H54 (cell line): ENCODE results near the gene NRBP1.

ENCODE experiments used
- DNase-seq: peaks from one replicate; pipeline ENCODE4 v3.0.0; 2011; ENCODE audit warnings: low spot score, mixed read lengths; ENCODE audit not compliant: insufficient read length
- FAIRE-seq: peaks from 3 replicates; lab custom pipeline; 2011; peaks lifted over from hg19 to GRCh38; lab: Jason Lieb, UNC
- POLR2A ChIP-seq: IDR thresholded peaks from 2 replicates; pipeline ENCODE4 v1.6.1; 2011; ENCODE audit warnings: low read depth, mild to moderate bottlenecking, low read length

Gene NRBP1

GRCh38 chr2:27428213-27428977 lies at the start of gene NRBP1:
Gene NRBP1, plus strand, starts transcription at chr2:27428631. Its CDS starts 4,643 bp downstream, at chr2:27433274.
- FAIRE-seq, result peak; percentile 78

GRCh38 chr2:27378809-27379290 lies 49.6 kb upstream of the NRBP1 start:
- DNase-seq, result no peak
- no peak for FAIRE-seq
- TF ChIP-seq POLR2A, result no peak

More at GRCh38 chr2:27428213-27428977, at the start of gene NRBP1:
- DNase-seq, result peak; percentile 92
- TF ChIP-seq POLR2A, result peak; percentile 74

GRCh38 chr2:27379383-27379835 lies 49.0 kb upstream of the NRBP1 start:
- FAIRE-seq, result no peak
- TF ChIP-seq POLR2A, result no peak
- DNase-seq, result no peak

GRCh38 chr2:27379836-27380625 lies 48.4 kb upstream of the NRBP1 start:
- no peak for TF ChIP-seq POLR2A
- FAIRE-seq, result no peak
- no peak for DNase-seq

GRCh38 chr2:27380626-27381545 lies 47.5 kb upstream of the NRBP1 start, which contains the start of gene ZNF513:
Gene ZNF513, minus strand, starts transcription at chr2:27380734. Its CDS starts 208 bp downstream, at chr2:27380526.
- FAIRE-seq (no peak), DNase-seq (peak; percentile 32)
- TF ChIP-seq POLR2A, result no peak

GRCh38 chr2:27381577-27382181 lies 46.8 kb upstream of the NRBP1 start:
- no peak for TF ChIP-seq POLR2A
- DNase-seq, result no peak
- FAIRE-seq, result no peak

- FAIRE-seq, result no peak
- no peak for TF ChIP-seq POLR2A
These were observed 37.4 kb upstream of the NRBP1 start for GRCh38 chr2:27390822-27391679.

GRCh38 chr2:27393225-27393624 lies 35.2 kb upstream of the NRBP1 start:
- TF ChIP-seq POLR2A, result no peak
- no peak for DNase-seq
- no peak for FAIRE-seq

More at GRCh38 chr2:27390822-27391679, 37.4 kb upstream of the NRBP1 start:
- DNase-seq, result no peak

- FAIRE-seq, result no peak
- DNase-seq, result no peak
- no peak for TF ChIP-seq POLR2A
These were observed 29.5 kb upstream of the NRBP1 start for GRCh38 chr2:27398962-27399361.

- DNase-seq, result no peak
- no peak for TF ChIP-seq POLR2A
- peak; percentile 38 for FAIRE-seq
These were observed 27.9 kb upstream of the NRBP1 start for GRCh38 chr2:27400348-27401135.
